GM20431 (cell line): ENCODE measurements around the gene LMX1A.

Source experiments
- in situ Hi-C: fragments of 300-500 bp; cut with MseI, MboI; formaldehyde crosslinking; loops from one replicate; pipeline ENCODE4 v1.15.0; 2020; ENCODE audit warnings: low sequenced_read_pairs; ENCODE audit not compliant: unreplicated experiment

LMX1A gene

GRCh38 chr1:165185161-165185889 lies 171.2 kb downstream of the LMX1A start:
- in situ Hi-C loops, result no loop called here

- in situ Hi-C loops, result no loop called here
Observed at GRCh38 chr1:165182975-165183374, 173.5 kb downstream of the LMX1A start.

GRCh38 chr1:165179306-165179705 lies 177.2 kb downstream of the LMX1A start:
- in situ Hi-C loops, result no loop called here

- in situ Hi-C loops, result no loop called here
Observed at GRCh38 chr1:165174491-165174890, 182.0 kb downstream of the LMX1A start.

- in situ Hi-C loops, result no loop called here
Observed at GRCh38 chr1:165173818-165174217, 182.7 kb downstream of the LMX1A start.

GRCh38 chr1:165173409-165173808 lies 183.1 kb downstream of the LMX1A start:
- in situ Hi-C loops, result no loop called here

- in situ Hi-C loops, result no loop called here
Observed at GRCh38 chr1:165172666-165173065, 183.8 kb downstream of the LMX1A start.

GRCh38 chr1:165169729-165170128 lies 186.8 kb downstream of the LMX1A start:
- in situ Hi-C loops, result no loop called here

GRCh38 chr1:165169028-165169427 lies 187.5 kb downstream of the LMX1A start:
- in situ Hi-C loops, result no loop called here

- in situ Hi-C loops, result no loop called here
Observed at GRCh38 chr1:165168467-165168866, 188.0 kb downstream of the LMX1A start.

- in situ Hi-C loops, result no loop called here
Observed at GRCh38 chr1:165162671-165163241, 193.8 kb downstream of the LMX1A start.

- in situ Hi-C loops, result no loop called here
Observed at GRCh38 chr1:165161130-165161529, 195.4 kb downstream of the LMX1A start.

GRCh38 chr1:165153182-165153581 lies 203.3 kb downstream of the LMX1A start:
- in situ Hi-C loops, result no loop called here

- in situ Hi-C loops, result no loop called here
Observed at GRCh38 chr1:165152727-165153126, 203.8 kb downstream of the LMX1A start.

GRCh38 chr1:165152109-165152508 lies 204.4 kb downstream of the LMX1A start:
- in situ Hi-C loops, result no loop called here
